GM19240 (cell line): ENCODE measurements around the gene RAPGEF2.

Source experiments
- DNase-seq: peaks from one replicate; pipeline ENCODE4 v3.0.0; 2011; ENCODE audit warnings: low spot score; ENCODE audit not compliant: insufficient read length

RAPGEF2 gene

DNA sequence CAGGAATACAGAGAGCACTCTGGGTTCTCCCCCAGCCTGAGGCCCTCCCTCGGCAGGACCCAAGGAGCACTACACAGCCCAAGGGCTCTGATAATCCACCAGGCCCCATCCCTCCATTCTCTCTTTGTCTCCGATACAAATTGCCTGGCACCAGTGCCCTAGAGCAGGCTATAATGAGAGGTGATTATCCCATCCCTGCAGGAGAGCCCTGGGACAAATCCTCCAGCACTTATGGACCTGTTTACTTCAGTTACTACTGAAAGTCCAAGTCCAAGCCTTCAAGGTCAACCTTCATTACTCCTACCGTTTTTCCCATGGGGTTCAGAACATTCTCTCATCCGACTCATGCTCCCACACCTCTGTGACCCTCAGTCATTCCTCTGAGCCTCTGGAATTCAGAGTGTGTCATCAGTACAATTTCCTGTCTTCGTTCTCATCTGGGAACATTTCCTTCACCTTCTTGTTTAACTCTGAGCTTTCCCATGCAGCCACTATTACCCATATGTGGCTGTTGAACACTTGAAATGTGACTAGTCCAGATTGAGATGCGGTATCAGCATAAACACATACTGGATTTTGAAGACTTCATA is 299.0 kb downstream of the RAPGEF2 start:
- no peak for DNase-seq
